ENCODE results near the gene DNAJC12.

DNA sequence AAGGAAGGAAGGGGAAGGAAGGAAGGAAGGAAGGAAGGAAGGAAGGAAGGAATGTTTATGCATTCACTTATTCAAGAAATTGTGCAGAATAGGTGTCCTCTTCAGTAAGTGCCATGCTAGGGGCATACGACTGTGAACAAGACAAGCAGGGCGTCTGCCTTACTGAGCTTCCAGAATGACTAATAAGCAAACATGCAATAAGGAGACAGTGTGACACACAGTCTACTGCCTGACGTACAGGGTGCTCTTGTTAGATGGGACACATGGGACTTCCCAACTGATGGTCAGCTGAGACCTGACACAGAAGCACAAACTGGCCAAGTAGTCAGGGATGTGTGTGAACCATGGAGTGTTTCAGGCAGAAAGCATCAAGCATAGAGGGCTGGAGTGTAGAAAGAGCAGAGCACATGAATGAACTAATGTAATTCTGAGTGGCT lies 18.2 kb downstream of the DNAJC12 start:
- TF ChIP-seq, protein P1, sequence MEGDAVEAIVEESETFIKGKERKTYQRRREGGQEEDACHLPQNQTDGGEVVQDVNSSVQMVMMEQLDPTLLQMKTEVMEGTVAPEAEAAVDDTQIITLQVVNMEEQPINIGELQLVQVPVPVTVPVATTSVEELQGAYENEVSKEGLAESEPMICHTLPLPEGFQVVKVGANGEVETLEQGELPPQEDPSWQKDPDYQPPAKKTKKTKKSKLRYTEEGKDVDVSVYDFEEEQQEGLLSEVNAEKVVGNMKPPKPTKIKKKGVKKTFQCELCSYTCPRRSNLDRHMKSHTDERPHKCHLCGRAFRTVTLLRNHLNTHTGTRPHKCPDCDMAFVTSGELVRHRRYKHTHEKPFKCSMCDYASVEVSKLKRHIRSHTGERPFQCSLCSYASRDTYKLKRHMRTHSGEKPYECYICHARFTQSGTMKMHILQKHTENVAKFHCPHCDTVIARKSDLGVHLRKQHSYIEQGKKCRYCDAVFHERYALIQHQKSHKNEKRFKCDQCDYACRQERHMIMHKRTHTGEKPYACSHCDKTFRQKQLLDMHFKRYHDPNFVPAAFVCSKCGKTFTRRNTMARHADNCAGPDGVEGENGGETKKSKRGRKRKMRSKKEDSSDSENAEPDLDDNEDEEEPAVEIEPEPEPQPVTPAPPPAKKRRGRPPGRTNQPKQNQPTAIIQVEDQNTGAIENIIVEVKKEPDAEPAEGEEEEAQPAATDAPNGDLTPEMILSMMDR (IDR thresholded peaks at IDR 0.05; ENCODE audit: low read length), result no peak
- TF ChIP-seq EZH2 (IDR thresholded peaks at IDR 0.05; ENCODE audit: borderline replicate concordance, low read length), result no peak

All from OCI-LY1 (cell line).